Endothelial cell of umbilical vein (primary cell): Measurements from ENCODE around the gene POC5. TPM values are rescaled to one million over a fixed set of nuclear protein-coding genes. Genes with fewer than 3 reads are reported as not detected.

Experiments
- BruUV-seq: library from RNA; stranded (reverse); fragments of 400-500 nt; replicated peaks from 2 replicates; lab custom pipeline; 2021; lab: Mats Ljungman, UMichigan
- CTCF ChIA-PET: fragments of 300-600, 350-600 bp; sonication (Branson Sonifier 250); formaldehyde crosslinking; loops from one replicate; lab custom pipeline; 2021; ENCODE audit warnings: antibody characterized with exemption, inconsistent platforms; lab: Charles Lee
- POLR2A ChIA-PET: fragments of 300-600, 350-600 bp; sonication (Branson Sonifier 250); formaldehyde crosslinking; loops from one replicate; lab custom pipeline; 2021; ENCODE audit warnings: antibody characterized with exemption, inconsistent platforms; lab: Charles Lee
- DNase-seq: peaks from one replicate; pipeline ENCODE4 v3.0.0-alpha.2; 2011; ENCODE audit warnings: low read depth, low spot score
- FAIRE-seq: peaks from 2 replicates; lab custom pipeline; 2011; peaks lifted over from hg19 to GRCh38; lab: Jason Lieb, UNC
- H2AFZ ChIP-seq: 2 replicates; pipeline ENCODE4 v1.6.0; 2012; ENCODE audit warnings: low read depth, low read length, control low read depth, inconsistent platforms
- H3K27ac ChIP-seq: 2 replicates; pipeline ENCODE4 v1.5.1; 2011; ENCODE audit warnings: low read depth, mild to moderate bottlenecking, control low read depth, low read length, moderate library complexity; ENCODE audit not compliant: insufficient read depth
- H3K27me3 ChIP-seq, 2 experiments: 2 replicates each; pipeline versions ENCODE4 v1.6.0 to v1.6.1; 2011; ENCODE audit warnings: low read length in 2 of 2, mixed read lengths in 1 of 2; ENCODE audit not compliant: control insufficient read depth in 2 of 2, insufficient read depth in 2 of 2
- H3K36me3 ChIP-seq, 2 experiments: 2 replicates in 1 of 2; 3 replicates in 1 of 2; pipeline ENCODE4 v1.5.1; 2011; ENCODE audit warnings: low read length in 2 of 2, mild to moderate bottlenecking in 1 of 2, moderate library complexity in 1 of 2; ENCODE audit not compliant: control insufficient read depth in 2 of 2, insufficient read depth in 2 of 2; ENCODE audit errors: extremely low read depth in 1 of 2
- H3K4me1 ChIP-seq: 3 replicates; pipeline ENCODE4 v1.5.1; 2011; ENCODE audit warnings: mild to moderate bottlenecking, low read length; ENCODE audit not compliant: control insufficient read depth, insufficient read depth; ENCODE audit errors: extremely low read depth
- H3K4me2 ChIP-seq: 2 replicates; pipeline ENCODE4 v1.6.1; 2011; ENCODE audit warnings: low read length, control low read depth, mixed read lengths; ENCODE audit not compliant: insufficient read depth
- H3K4me3 ChIP-seq, 3 experiments: fragments of 200-600 bp in 1 of 3; sonication (generic), shearing (Covaris generic) in 1 of 3; replicated peaks in 1 of 3; 2 replicates each; pipeline ENCODE4 v1.5.1; 2011 to 2016; ENCODE audit warnings: control low read depth in 3 of 3, low read length in 3 of 3, mild to moderate bottlenecking in 2 of 3, inconsistent platforms in 1 of 3, low read depth in 1 of 3, moderate library complexity in 1 of 3; ENCODE audit not compliant: insufficient read depth in 1 of 3
- H3K79me2 ChIP-seq: 2 replicates; pipeline ENCODE4 v1.6.0; 2012; ENCODE audit warnings: low read length, inconsistent platforms; ENCODE audit not compliant: control insufficient read depth, insufficient read depth
- H3K9ac ChIP-seq: replicated peaks from 2 replicates; pipeline ENCODE3; 2011; ENCODE audit warnings: low read length, control low read depth; ENCODE audit not compliant: insufficient read depth; ENCODE audit errors: extremely low read depth
- H3K9me1 ChIP-seq: replicated peaks from 3 replicates; pipeline ENCODE4 v1.6.0; 2011; ENCODE audit warnings: mild to moderate bottlenecking, low read length; ENCODE audit not compliant: control insufficient read depth, insufficient read depth; ENCODE audit errors: extremely low read depth
- H3K9me3 ChIP-seq: replicated peaks from 2 replicates; pipeline ENCODE4 v1.5.1; 2012; ENCODE audit warnings: low read length, inconsistent platforms; ENCODE audit not compliant: control insufficient read depth, insufficient read depth
- H4K20me1 ChIP-seq: replicated peaks from 2 replicates; pipeline ENCODE3; 2011; ENCODE audit warnings: mild to moderate bottlenecking, low read length; ENCODE audit not compliant: control insufficient read depth, insufficient read depth; ENCODE audit errors: extremely low read depth
- EZH2 ChIP-seq: IDR thresholded peaks from 2 replicates; pipeline ENCODE4 v1.6.1; 2012; ENCODE audit warnings: borderline replicate concordance, low read depth, mild to moderate bottlenecking, moderate library complexity, low read length, inconsistent platforms; ENCODE audit not compliant: severe bottlenecking
- FOS ChIP-seq: IDR thresholded peaks from 2 replicates; pipeline ENCODE4 v1.6.1; 2011; ENCODE audit warnings: mild to moderate bottlenecking, low read length, moderate library complexity, borderline replicate concordance; ENCODE audit not compliant: insufficient read depth
- JUN ChIP-seq: IDR thresholded peaks from 2 replicates; pipeline ENCODE4 v1.6.1; 2011; ENCODE audit warnings: borderline replicate concordance, low read depth; ENCODE audit not compliant: insufficient read length, insufficient read depth
- MYC ChIP-seq: IDR thresholded peaks from one replicate; pipeline ENCODE4 v1.6.1; 2011; ENCODE audit warnings: mild to moderate bottlenecking, low read depth, low read length
- POLR2A ChIP-seq: IDR thresholded peaks from 2 replicates; pipeline ENCODE4 v1.6.1; 2012; ENCODE audit warnings: low read depth, mild to moderate bottlenecking, control low read depth, low read length
- dilution Hi-C: fragments of 300-500 bp; cut with MboI; formaldehyde crosslinking; loops from one replicate; pipeline ENCODE4 v1.15.0; 2019; ENCODE audit warnings: low sequenced_read_pairs; ENCODE audit not compliant: extremely low pct_ligation_motif_present
- intact Hi-C: fragments of 100-400 bp; cut with micrococcal nuclease; formaldehyde crosslinking; loops from one replicate; pipeline ENCODE4 v1.10.0; 2022
- polyA plus RNA-seq, 4 experiments: library from polyadenylated mRNA; depleted of rRNA in 3 of 4; stranded (reverse) in 3 of 4; unstranded in 1 of 4; fragments of >200 nt; gene quantifications; 2 replicates each; pipeline versions ENCODE4 v1.2.1 to v1.2.3, GENCODE V29; 2011 to 2012; ENCODE audit warnings: missing spikeins in 1 of 4
- total RNA-seq: library from RNA; stranded (reverse); gene quantifications from 2 replicates; pipeline ENCODE4 v1.2.3, GENCODE V29; 2021
- TF ChIP-seq, protein P1 (sequence below), 2 donors: IDR thresholded peaks; 1 replicate in 1 of 2; 2 replicates in 1 of 2; pipeline ENCODE4 v1.5.1; 2011; ENCODE audit warnings: low read length in 2 of 2, mild to moderate bottlenecking in 2 of 2, moderate library complexity in 2 of 2, control low read depth in 1 of 2, inconsistent platforms in 1 of 2, low read depth in 1 of 2; ENCODE audit not compliant: insufficient read depth in 1 of 2; ENCODE audit errors: extremely low read depth in 1 of 2
- TF ChIP-seq, protein P2 (sequence below): IDR thresholded peaks from 2 replicates; pipeline ENCODE4 v1.6.1; 2011; ENCODE audit not compliant: insufficient read depth, insufficient read length

The POC5 gene
- total and polyA plus RNA-seq, 2 donors (not counting 3 experiments of a cell fraction or from before 2014, with no cell fraction given): 8.3 to 15.9 TPM

DNA sequence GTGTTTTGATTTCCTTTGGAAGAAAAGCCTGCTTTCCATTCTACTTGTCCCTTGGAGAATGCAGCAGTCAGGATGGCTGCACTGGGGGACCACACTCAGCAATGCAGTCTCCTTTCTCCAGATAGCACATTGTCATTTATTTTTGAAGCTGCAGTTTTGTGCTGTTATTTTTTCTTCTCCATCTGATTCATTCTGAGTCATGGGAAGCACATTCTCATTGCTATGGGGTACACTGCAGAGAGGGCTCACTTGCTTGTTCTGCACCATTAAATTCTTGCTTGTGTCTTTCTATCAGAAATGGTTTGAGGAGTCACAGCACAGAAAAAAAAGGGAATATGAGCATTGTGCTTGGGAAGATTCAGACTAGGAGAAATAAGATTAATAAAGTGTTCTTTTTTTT lies 39.7 kb upstream of the POC5 start:
- intact Hi-C loops (no loop called here), dilution Hi-C loops (no loop called here)
- BruUV-seq: no TSS peak
- Histone ChIP-seq H3K27me3 (peaks cover 4 to 12% of the 10 kb centered on the region in 2 experiments), H3K4me1 (no peaks in the 10 kb centered on the region), H3K27ac (no peak overlapping the region), H3K9me1 (no peaks in the 10 kb centered on the region), H2AFZ (no peak overlapping the region), H4K20me1 (no peaks in the 10 kb centered on the region), H3K9ac (no peak overlapping the region), H3K9me3 (no peaks in the 10 kb centered on the region), H3K36me3 (no peaks in the 10 kb centered on the region), H3K4me3 (no peak overlapping the region), H3K79me2 (no peaks in the 10 kb centered on the region), H3K4me2 (no peak overlapping the region)
- DNase-seq (no peak), FAIRE-seq (no peak)
- POLR2A ChIA-PET: no interaction called here
- CTCF ChIA-PET: interaction anchor here (0.6 kb wide), 1 partner anchor 1387 kb away, joined by 3 read pairs; no protein-coding TSS in a partner anchor
- TF ChIP-seq EZH2: no peak
- TF ChIP-seq FOS: peak; percentile 63
- TF ChIP-seq, protein P1, sequence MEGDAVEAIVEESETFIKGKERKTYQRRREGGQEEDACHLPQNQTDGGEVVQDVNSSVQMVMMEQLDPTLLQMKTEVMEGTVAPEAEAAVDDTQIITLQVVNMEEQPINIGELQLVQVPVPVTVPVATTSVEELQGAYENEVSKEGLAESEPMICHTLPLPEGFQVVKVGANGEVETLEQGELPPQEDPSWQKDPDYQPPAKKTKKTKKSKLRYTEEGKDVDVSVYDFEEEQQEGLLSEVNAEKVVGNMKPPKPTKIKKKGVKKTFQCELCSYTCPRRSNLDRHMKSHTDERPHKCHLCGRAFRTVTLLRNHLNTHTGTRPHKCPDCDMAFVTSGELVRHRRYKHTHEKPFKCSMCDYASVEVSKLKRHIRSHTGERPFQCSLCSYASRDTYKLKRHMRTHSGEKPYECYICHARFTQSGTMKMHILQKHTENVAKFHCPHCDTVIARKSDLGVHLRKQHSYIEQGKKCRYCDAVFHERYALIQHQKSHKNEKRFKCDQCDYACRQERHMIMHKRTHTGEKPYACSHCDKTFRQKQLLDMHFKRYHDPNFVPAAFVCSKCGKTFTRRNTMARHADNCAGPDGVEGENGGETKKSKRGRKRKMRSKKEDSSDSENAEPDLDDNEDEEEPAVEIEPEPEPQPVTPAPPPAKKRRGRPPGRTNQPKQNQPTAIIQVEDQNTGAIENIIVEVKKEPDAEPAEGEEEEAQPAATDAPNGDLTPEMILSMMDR (IDR thresholded peaks at IDR 0.05; ENCODE audit: extremely low read depth in 1 of 2, insufficient read depth in 1 of 2, low read depth in 1 of 2, low read length in 2 of 2): no peak
- TF ChIP-seq JUN: no peak

DNA sequence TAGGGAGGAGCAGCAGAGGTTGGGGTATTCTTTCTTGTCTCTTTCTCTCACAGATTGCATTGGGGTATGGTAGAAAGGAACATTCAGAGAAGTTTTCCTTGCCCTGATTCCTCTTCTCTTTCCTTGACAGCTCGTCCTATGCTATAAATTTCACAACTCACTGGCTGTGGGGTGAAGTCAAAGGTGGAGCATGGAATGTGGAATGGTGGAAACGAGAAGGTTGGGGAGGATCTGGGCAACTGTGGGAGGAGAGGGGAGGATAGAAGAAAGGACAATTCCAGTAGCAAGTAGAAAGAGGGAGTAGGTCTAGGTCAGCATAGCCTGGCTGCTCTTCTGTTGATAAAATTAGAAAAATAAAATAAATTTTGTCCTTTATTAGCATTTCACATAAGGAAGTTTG lies 39.0 kb upstream of the POC5 start:
- POLR2A ChIA-PET: no interaction called here
- no peak overlapping the region for H2AFZ ChIP-seq
- H3K79me2 ChIP-seq: no peaks in the 10 kb centered on the region
- TF ChIP-seq EZH2: no peak
- no peak for TF ChIP-seq MYC
- no peak for TF ChIP-seq POLR2A
- TF ChIP-seq FOS: no peak
- TF ChIP-seq JUN: no peak
- TF ChIP-seq, protein P2, sequence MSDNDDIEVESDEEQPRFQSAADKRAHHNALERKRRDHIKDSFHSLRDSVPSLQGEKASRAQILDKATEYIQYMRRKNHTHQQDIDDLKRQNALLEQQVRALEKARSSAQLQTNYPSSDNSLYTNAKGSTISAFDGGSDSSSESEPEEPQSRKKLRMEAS: no peak
- DNase-seq: no peak
- intact Hi-C loops (no loop called here), dilution Hi-C loops (no loop called here)
- CTCF ChIA-PET: no interaction called here
- H3K4me2 ChIP-seq: no peak overlapping the region
- no peaks in the 10 kb centered on the region for H3K4me1 ChIP-seq
- no peak overlapping the region for H3K4me3 ChIP-seq
- peaks cover 4 to 12% of the 10 kb centered on the region in 2 experiments for H3K27me3 ChIP-seq
- no TSS peak for BruUV-seq
- H4K20me1 ChIP-seq: no peaks in the 10 kb centered on the region
- no peaks in the 10 kb centered on the region for H3K9me1 ChIP-seq
- no peak overlapping the region for H3K9ac ChIP-seq
- no peak overlapping the region for H3K27ac ChIP-seq
- H3K36me3 ChIP-seq: no peaks in the 10 kb centered on the region
- no peak for FAIRE-seq
- no peaks in the 10 kb centered on the region for H3K9me3 ChIP-seq
